Right atrium auricular region (tissue), 2 donors: ENCODE measurements around the gene FLNC. TPM values are rescaled to one million over a fixed set of nuclear protein-coding genes. Genes with fewer than 3 reads are reported as not detected.
A peak's percentile ranks its signal among the peaks of the same experiment; 100 is the strongest.

Experiments used
- DNase-seq: peaks from one replicate; pipeline ENCODE4 v3.0.0-alpha.2; 2019; ENCODE audit warnings: low spot score
- H3K27ac ChIP-seq, 2 donors: fragments of 200-600 bp; sonication (generic); 1 replicate in 1 of 2; 2 replicates in 1 of 2; pipeline ENCODE4 v1.5.1; 2016 to 2019
- H3K27me3 ChIP-seq, 2 donors: fragments of 200-600 bp; sonication (generic); one replicate each; pipeline versions ENCODE4 v1.5.1 to v1.6.0; 2017 to 2019
- H3K36me3 ChIP-seq: fragments of 200-600 bp; sonication (generic); one replicate; pipeline ENCODE4 v1.5.1; 2016
- H3K4me1 ChIP-seq, 2 donors: fragments of 200-600 bp; sonication (generic); one replicate each; pipeline versions ENCODE4 v1.5.1 to v1.6.0; 2017 to 2019
- H3K4me3 ChIP-seq, 2 donors: fragments of 200-600 bp; sonication (generic); 1 replicate in 1 of 2; 2 replicates in 1 of 2; pipeline ENCODE4 v1.5.1; 2017 to 2019; ENCODE audit warnings: mild to moderate bottlenecking in 1 of 2, moderate library complexity in 1 of 2
- H3K9me3 ChIP-seq, 2 donors: fragments of 200-600 bp; sonication (generic); one replicate each; pipeline ENCODE4 v1.5.1; 2019
- total RNA-seq, 2 donors: library from RNA; depleted of rRNA; stranded (reverse); fragments of >200 nt; gene quantifications; one replicate each; pipeline ENCODE4 v1.1.0, GENCODE V29; 2016
- TF ChIP-seq, protein P1 (sequence below), 2 donors: fragments of 200-600 bp; sonication (generic); IDR thresholded peaks; one replicate each; pipeline ENCODE4 v1.5.1; 2019; ENCODE audit warnings: antibody characterized with exemption in 2 of 2

The FLNC gene
- total RNA-seq, 2 donors from 2014 or later, result 215 to 646 TPM

DNA sequence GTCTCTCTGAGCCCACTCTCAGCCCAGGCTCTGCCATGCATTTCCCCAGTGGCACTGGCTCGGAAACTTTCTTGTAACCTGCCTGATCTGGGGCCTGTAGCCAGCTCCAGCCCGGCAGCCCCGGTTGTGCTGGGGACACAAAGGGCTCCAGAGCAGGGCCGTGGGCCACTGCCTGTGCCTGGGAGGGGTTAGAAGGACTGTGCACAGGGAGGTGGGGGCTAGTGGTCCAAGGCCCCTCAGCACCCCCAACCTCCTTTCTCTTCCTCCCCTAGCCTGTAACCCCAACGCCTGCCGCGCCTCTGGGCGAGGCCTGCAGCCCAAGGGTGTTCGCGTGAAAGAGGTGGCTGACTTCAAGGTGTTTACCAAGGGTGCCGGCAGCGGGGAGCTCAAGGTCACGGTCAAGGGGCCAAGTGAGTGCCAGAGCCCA, 9.6 kb downstream of the FLNC start:
- no peak for DNase-seq
- TF ChIP-seq, protein P1, sequence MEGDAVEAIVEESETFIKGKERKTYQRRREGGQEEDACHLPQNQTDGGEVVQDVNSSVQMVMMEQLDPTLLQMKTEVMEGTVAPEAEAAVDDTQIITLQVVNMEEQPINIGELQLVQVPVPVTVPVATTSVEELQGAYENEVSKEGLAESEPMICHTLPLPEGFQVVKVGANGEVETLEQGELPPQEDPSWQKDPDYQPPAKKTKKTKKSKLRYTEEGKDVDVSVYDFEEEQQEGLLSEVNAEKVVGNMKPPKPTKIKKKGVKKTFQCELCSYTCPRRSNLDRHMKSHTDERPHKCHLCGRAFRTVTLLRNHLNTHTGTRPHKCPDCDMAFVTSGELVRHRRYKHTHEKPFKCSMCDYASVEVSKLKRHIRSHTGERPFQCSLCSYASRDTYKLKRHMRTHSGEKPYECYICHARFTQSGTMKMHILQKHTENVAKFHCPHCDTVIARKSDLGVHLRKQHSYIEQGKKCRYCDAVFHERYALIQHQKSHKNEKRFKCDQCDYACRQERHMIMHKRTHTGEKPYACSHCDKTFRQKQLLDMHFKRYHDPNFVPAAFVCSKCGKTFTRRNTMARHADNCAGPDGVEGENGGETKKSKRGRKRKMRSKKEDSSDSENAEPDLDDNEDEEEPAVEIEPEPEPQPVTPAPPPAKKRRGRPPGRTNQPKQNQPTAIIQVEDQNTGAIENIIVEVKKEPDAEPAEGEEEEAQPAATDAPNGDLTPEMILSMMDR (IDR thresholded peaks at IDR 0.05), result no peak
- H3K27ac ChIP-seq, result no peak overlapping the region
- peaks cover 98% of the 10 kb centered on the region for H3K36me3 ChIP-seq
- H3K9me3 ChIP-seq, result no peaks in the 10 kb centered on the region
- H3K27me3 ChIP-seq, result no peaks in the 10 kb centered on the region
- no peak overlapping the region for H3K4me3 ChIP-seq
- H3K4me1 ChIP-seq, result peaks cover 0 to 19% of the 10 kb centered on the region in 2 donors

DNA sequence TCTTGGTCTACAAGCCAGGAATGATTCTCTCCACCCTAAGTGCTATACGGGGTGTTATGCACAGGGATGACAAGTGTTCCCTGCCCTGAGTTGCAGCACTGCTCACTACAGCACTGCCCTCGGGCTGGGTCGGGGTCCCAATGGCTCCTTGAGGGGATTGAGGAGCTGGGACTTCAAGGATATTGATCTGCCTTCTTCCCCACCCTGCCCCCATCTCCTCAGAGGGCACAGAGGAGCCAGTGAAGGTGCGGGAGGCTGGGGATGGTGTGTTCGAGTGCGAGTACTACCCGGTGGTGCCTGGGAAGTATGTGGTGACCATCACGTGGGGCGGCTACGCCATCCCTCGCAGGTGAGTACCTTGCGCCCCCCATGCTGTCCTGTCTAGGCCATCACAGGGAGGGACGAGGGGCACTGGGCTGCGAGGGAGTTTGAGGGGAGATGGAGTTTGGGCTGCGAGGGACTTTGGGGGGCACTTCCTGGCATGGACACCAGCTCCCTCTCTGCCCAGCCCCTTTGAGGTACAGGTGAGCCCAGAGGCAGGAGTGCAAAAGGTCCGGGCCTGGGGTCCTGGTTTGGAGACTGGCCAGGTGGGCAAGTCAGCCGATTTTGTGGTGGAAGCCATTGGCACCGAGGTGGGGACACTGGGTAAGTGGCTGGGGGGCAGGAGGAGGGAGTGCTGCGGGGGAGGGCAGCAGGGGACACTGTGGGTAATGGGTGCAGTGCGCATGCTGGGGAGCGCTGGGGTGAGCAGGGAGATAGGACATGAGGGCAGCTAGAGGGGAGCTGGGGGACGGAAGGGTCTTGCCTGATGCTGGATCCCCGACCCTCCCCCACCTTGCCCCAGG, 10.3 kb downstream of the FLNC start:
- TF ChIP-seq, protein P1 (IDR thresholded peaks at IDR 0.05), result no peak
- DNase-seq, result no peak
- no peaks in the 10 kb centered on the region for H3K9me3 ChIP-seq
- peak overlapping the region in 1 of 2 donors; percentile 2 for H3K27ac ChIP-seq
- no peak overlapping the region for H3K4me3 ChIP-seq
- H3K27me3 ChIP-seq, result no peaks in the 10 kb centered on the region
- peaks cover 0 to 15% of the 10 kb centered on the region in 2 donors for H3K4me1 ChIP-seq
- peaks cover 98% of the 10 kb centered on the region for H3K36me3 ChIP-seq

DNA sequence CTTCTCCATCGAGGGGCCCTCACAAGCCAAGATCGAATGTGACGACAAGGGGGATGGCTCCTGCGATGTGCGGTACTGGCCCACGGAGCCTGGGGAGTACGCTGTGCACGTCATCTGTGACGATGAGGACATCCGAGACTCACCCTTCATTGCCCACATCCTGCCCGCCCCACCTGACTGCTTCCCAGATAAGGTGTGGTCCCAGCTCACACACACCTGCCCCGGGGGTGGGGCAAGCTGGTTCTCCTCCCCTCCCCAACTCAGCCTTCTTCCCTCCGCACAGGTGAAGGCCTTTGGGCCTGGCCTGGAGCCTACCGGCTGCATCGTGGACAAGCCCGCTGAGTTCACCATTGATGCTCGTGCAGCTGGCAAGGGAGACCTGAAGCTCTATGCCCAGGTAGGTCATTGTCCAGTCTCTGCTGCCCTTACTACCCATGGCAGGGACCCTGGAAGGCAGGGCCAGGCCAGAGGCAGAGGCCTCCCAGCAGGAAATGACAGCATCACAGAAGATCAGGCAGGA, 11.0 kb downstream of the FLNC start:
- DNase-seq, result no peak
- Histone ChIP-seq H3K36me3 (peaks cover 98% of the 10 kb centered on the region), H3K27ac (no peak overlapping the region), H3K9me3 (no peaks in the 10 kb centered on the region), H3K4me1 (peaks cover 0 to 8% of the 10 kb centered on the region in 2 donors), H3K27me3 (no peaks in the 10 kb centered on the region), H3K4me3 (no peak overlapping the region)
- TF ChIP-seq, protein P1 (IDR thresholded peaks at IDR 0.05), result no peak

DNA sequence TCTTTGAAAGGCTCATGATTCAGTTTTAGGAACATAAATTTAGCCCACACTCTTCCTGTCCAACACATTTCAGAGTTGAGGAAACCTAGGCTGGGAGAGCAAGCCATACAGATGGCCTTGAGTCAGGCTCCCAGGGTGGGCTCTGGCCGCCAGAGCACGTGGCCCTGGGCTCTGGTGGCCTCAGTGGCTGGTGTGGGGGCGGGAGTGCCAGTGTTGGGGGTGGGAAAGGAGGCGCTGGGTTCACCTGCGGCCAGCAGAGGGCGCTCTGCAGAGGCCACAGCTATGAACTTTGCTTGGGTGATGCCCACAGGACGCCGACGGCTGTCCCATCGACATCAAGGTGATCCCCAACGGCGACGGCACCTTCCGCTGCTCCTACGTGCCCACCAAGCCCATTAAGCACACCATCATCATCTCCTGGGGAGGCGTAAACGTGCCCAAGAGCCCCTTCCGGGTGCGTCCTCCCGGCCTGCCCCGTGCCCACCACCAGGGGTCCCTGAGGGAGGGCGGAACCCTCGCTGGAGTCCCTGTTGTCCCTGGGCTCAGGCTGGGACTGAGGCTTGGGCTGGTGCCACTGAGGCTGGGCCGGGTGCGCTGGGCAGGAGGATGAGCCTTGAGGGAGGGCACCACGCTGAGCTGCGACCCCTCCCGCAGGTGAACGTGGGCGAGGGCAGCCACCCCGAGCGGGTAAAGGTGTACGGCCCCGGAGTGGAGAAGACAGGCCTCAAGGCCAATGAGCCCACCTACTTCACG, 11.9 kb downstream of the FLNC start:
- Histone ChIP-seq H3K4me1 (no peaks in the 10 kb centered on the region), H3K9me3 (no peaks in the 10 kb centered on the region), H3K27ac (no peak overlapping the region), H3K4me3 (no peak overlapping the region), H3K27me3 (no peaks in the 10 kb centered on the region), H3K36me3 (peaks cover 98% of the 10 kb centered on the region)
- DNase-seq, result no peak
- TF ChIP-seq, protein P1 (IDR thresholded peaks at IDR 0.05), result peak; percentile 67 to 86

DNA sequence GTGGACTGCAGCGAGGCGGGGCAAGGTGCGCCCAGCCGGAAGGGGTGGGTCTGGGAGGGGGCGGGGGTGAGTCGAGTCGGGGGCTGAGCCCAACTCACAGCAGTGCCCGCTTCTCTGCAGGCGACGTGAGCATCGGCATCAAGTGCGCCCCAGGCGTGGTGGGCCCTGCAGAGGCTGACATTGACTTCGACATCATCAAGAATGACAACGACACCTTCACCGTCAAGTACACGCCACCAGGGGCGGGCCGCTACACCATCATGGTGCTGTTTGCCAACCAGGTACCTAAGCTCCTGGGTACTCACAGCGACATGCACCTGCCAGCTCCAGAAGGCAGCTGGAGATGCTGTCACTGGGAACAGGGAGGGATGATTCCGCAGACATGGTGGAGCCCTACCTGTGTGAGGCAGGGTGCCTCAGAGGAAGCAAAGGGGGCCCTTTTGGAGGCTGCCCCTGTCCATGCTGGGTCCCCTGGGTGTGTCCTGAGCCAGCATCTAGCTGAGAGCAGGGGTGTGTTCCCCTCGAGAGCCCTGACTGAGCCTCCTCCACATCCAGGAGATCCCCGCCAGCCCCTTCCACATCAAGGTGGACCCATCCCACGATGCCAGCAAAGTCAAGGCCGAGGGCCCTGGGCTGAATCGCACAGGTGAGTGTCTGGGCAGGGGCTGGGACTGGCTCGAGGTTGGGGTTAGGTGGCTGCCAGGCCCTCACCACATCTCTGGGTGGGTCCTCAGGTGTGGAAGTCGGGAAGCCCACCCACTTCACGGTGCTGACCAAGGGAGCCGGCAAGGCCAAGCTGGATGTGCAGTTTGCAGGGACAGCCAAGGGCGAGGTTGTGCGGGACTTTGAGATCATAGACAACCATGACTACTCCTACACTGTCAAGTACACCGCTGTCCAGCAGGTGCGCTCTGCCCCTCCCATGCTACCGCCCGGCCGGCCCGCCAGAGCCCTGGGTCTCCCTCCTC, 12.8 kb downstream of the FLNC start:
- no peak for DNase-seq
- Histone ChIP-seq H3K27me3 (no peaks in the 10 kb centered on the region), H3K4me3 (no peak overlapping the region), H3K9me3 (no peaks in the 10 kb centered on the region), H3K27ac (no peak overlapping the region), H3K36me3 (peaks cover 98% of the 10 kb centered on the region), H3K4me1 (no peaks in the 10 kb centered on the region)
- TF ChIP-seq, protein P1 (IDR thresholded peaks at IDR 0.05), result no peak
